CD4-positive, alpha-beta T cell (primary cell): ENCODE results near the gene LDLRAD2. TPM values are rescaled to one million over a fixed set of nuclear protein-coding genes. Genes with fewer than 3 reads are reported as not detected.

Source experiments
- ATAC-seq: fragments of 200-7000 bp; cut with Tn5 transposase; one replicate; pipeline ENCODE4 v1.10.0; 2022; ENCODE audit warnings: mild to moderate bottlenecking; ENCODE audit not compliant: poor library complexity
- CTCF ChIA-PET: fragments of 350-600 bp; sonication (Branson Sonifier 250); formaldehyde crosslinking; loops from one replicate; lab custom pipeline; 2021; ENCODE audit warnings: antibody characterized with exemption, inconsistent platforms; lab: Charles Lee
- POLR2A ChIA-PET: fragments of 350-600 bp; sonication (Branson Sonifier 250); formaldehyde crosslinking; loops from one replicate; lab custom pipeline; 2021; ENCODE audit warnings: antibody characterized with exemption, inconsistent platforms; lab: Charles Lee
- DNase-seq, 14 experiments: peaks; one replicate each; pipeline ENCODE4 v3.0.0-alpha.2; 2013 to 2020; ENCODE audit warnings: mixed read lengths in 2 of 14
- H3K27ac ChIP-seq, 2 donors: one replicate each; pipeline versions ENCODE4 v1.5.1 to v1.7.0; 2013; ENCODE audit warnings: low read length in 2 of 2, low read depth in 1 of 2, mild to moderate bottlenecking in 1 of 2
- H3K27me3 ChIP-seq, 2 experiments: 1 replicate in 1 of 2; 2 replicates in 1 of 2; pipeline versions ENCODE4 v1.6.1 to v1.7.0; 2013; ENCODE audit warnings: low read length in 2 of 2, control low read depth in 1 of 2, mild to moderate bottlenecking in 1 of 2, moderate library complexity in 1 of 2; ENCODE audit not compliant: insufficient read depth in 2 of 2, control insufficient read depth in 1 of 2
- H3K36me3 ChIP-seq: one replicate; pipeline ENCODE4 v1.6.1; 2013; ENCODE audit warnings: low read length, control low read depth; ENCODE audit not compliant: insufficient read depth
- H3K4me1 ChIP-seq: one replicate; pipeline ENCODE4 v1.6.1; 2013; ENCODE audit warnings: low read length, control low read depth; ENCODE audit not compliant: insufficient read depth
- H3K4me3 ChIP-seq: one replicate; pipeline ENCODE4 v1.5.1; 2013; ENCODE audit warnings: mild to moderate bottlenecking, low read length, moderate library complexity
- H3K9me3 ChIP-seq, 2 experiments: 1 replicate in 1 of 2; 2 replicates in 1 of 2; pipeline versions ENCODE4 v1.6.1 to v1.7.0; 2013; ENCODE audit warnings: low read length in 2 of 2, mild to moderate bottlenecking in 2 of 2, control low read depth in 1 of 2, moderate library complexity in 1 of 2; ENCODE audit not compliant: control insufficient read depth in 1 of 2, insufficient read depth in 1 of 2
- H3K27ac Mint-ChIP-seq: one replicate; pipeline ENCODE4 v1.8.0; 2020; ENCODE audit warnings: mixed read lengths
- H3K27me3 Mint-ChIP-seq: one replicate; pipeline ENCODE4 v1.8.0; 2021; ENCODE audit warnings: mixed read lengths
- H3K36me3 Mint-ChIP-seq: one replicate; pipeline ENCODE4 v1.8.0; 2021; ENCODE audit warnings: low read depth, mixed read lengths
- H3K4me1 Mint-ChIP-seq: one replicate; pipeline ENCODE4 v1.8.0; 2021; ENCODE audit warnings: low read depth, mixed read lengths
- H3K4me3 Mint-ChIP-seq: one replicate; pipeline ENCODE4 v1.8.0; 2020; ENCODE audit warnings: mild to moderate bottlenecking, mixed read lengths
- H3K9me3 Mint-ChIP-seq: one replicate; pipeline ENCODE4 v1.8.0; 2020; ENCODE audit warnings: mixed read lengths
- CTCF ChIP-seq: fragments of 200-600 bp; IDR thresholded peaks from one replicate; pipeline ENCODE4 v1.8.0; 2022; ENCODE audit warnings: antibody characterized with exemption, mild to moderate bottlenecking
- intact Hi-C, 2 experiments: fragments of 100-400 bp; cut with DNase I in 1 of 2; cut with micrococcal nuclease in 1 of 2; formaldehyde crosslinking; loops; one replicate each; pipeline versions ENCODE4 v1.15.1 to v1.9.0; 2023 to 2025; cut with DNase I, micrococcal nuclease
- total RNA-seq, 174 experiments: library from RNA in 2 of 174; stranded (reverse) in 2 of 174; gene quantifications; one replicate each; pipeline ENCODE4 v1.2.3 and lab custom pipeline; 2021 to 2026

LDLRAD2 gene
- total RNA-seq, 2 experiments from 2014 or later = not detected

GRCh38 chr1:21868941-21869454 lies 56.9 kb downstream of the LDLRAD2 start:
- H3K27ac ChIP-seq = no peak overlapping the region
- intact Hi-C loops = no loop called here
- POLR2A ChIA-PET = no interaction called here

GRCh38 chr1:21869620-21870121 lies 57.6 kb downstream of the LDLRAD2 start:
- Histone ChIP-seq H3K4me1 (no peaks in the 10 kb centered on the region), H3K36me3 (no peaks in the 10 kb centered on the region), H3K27me3 (no peaks in the 10 kb centered on the region), H3K9me3 (peaks cover 0 to 5% of the 10 kb centered on the region in 2 experiments), H3K4me3 (no peak overlapping the region), H3K27ac (no peak overlapping the region)
- DNase-seq (no peak), ATAC-seq (no peak)
- intact Hi-C loops = no loop called here
- CTCF ChIA-PET = no interaction called here
- Mint-ChIP-seq H3K27ac (no peak overlapping the region), H3K4me3 (no peak overlapping the region), H3K27me3 (no peaks in the 10 kb centered on the region), H3K36me3 (no peaks in the 10 kb centered on the region), H3K4me1 (no peaks in the 10 kb centered on the region), H3K9me3 (no peaks in the 10 kb centered on the region)
- TF ChIP-seq CTCF = no peak
- POLR2A ChIA-PET = no interaction called here

More at GRCh38 chr1:21868941-21869454, 56.9 kb downstream of the LDLRAD2 start:
- DNase-seq = no peak
- Histone ChIP-seq H3K27me3 (no peaks in the 10 kb centered on the region), H3K4me3 (no peak overlapping the region), H3K4me1 (no peaks in the 10 kb centered on the region), H3K9me3 (peaks cover 0 to 5% of the 10 kb centered on the region in 2 experiments), H3K36me3 (no peaks in the 10 kb centered on the region)
- no peaks in the 10 kb centered on the region for H3K36me3 Mint-ChIP-seq
- no peaks in the 10 kb centered on the region for H3K4me1 Mint-ChIP-seq
- ATAC-seq = no peak
- H3K27me3 Mint-ChIP-seq = no peaks in the 10 kb centered on the region
- H3K4me3 Mint-ChIP-seq = no peak overlapping the region
- CTCF ChIA-PET = no interaction called here
- H3K27ac Mint-ChIP-seq = no peak overlapping the region
- no peak for TF ChIP-seq CTCF
- H3K9me3 Mint-ChIP-seq = no peaks in the 10 kb centered on the region

- no peak for TF ChIP-seq CTCF
- ATAC-seq (no peak), DNase-seq (no peak)
- H3K4me1 ChIP-seq = no peaks in the 10 kb centered on the region
- ChIA-PET POLR2A (no interaction called here), CTCF (no interaction called here)
- H3K4me3 ChIP-seq = no peak overlapping the region
- H3K9me3 Mint-ChIP-seq = no peaks in the 10 kb centered on the region
- H3K27ac Mint-ChIP-seq = no peak overlapping the region
- no peaks in the 10 kb centered on the region for H3K4me1 Mint-ChIP-seq
- no peak overlapping the region for H3K27ac ChIP-seq
- H3K36me3 Mint-ChIP-seq = no peaks in the 10 kb centered on the region
- no peaks in the 10 kb centered on the region for H3K36me3 ChIP-seq
- H3K9me3 ChIP-seq = peaks cover 0 to 5% of the 10 kb centered on the region in 2 experiments
- H3K27me3 Mint-ChIP-seq = no peaks in the 10 kb centered on the region
- no peak overlapping the region for H3K4me3 Mint-ChIP-seq
- intact Hi-C loops = no loop called here
- H3K27me3 ChIP-seq = no peaks in the 10 kb centered on the region
These were observed 58.5 kb downstream of the LDLRAD2 start for GRCh38 chr1:21870611-21871010.
